Measurements from ENCODE around the gene UGT1A4. TPM values are rescaled to one million over a fixed set of nuclear protein-coding genes. Genes with fewer than 3 reads are reported as not detected.
A peak's percentile ranks its signal among the peaks of the same experiment; 100 is the strongest.

UGT1A4 gene
- total and polyA plus RNA-seq, 7 donors = 0.50 to 0.60 TPM; not detected in 5

- H3K4me1 ChIP-seq = no peaks in the 10 kb centered on the region
- no peak overlapping the region for H3K4me3 ChIP-seq
- H3K9me3 ChIP-seq = no peaks in the 10 kb centered on the region
- DNase-seq = peak; percentile 33
- H3K27me3 ChIP-seq = no peaks in the 10 kb centered on the region
- TF ChIP-seq EP300 (IDR thresholded peaks at IDR 0.05) (no peak), POLR2AphosphoS5 (IDR thresholded peaks at IDR 0.05) (no peak), CTCF (IDR thresholded peaks at IDR 0.05) (no peak), POLR2A (IDR thresholded peaks at IDR 0.05) (no peak)
- intact Hi-C loops (cut with DNase I) = no loop called here
- WGBS, 2 donors = 69 to 74% methylated on average over 7 of the region's 7 CpGs
- no peaks in the 10 kb centered on the region for H3K36me3 ChIP-seq
- no peak overlapping the region for H3K27ac ChIP-seq
Observed at GRCh38 chr2:233799087-233799665, 80.6 kb downstream of the UGT1A4 start.

GRCh38 chr2:233799716-233800115 is 81.2 kb downstream of the UGT1A4 start:
- no peaks in the 10 kb centered on the region for H3K9me3 ChIP-seq
- DNase-seq = no peak
- no peak overlapping the region for H3K27ac ChIP-seq
- 55% methylated on average over 5 of the region's 5 CpGs for WGBS, 2 donors
- intact Hi-C loops (cut with DNase I) = no loop called here
- no peak overlapping the region for H3K4me3 ChIP-seq
- no peaks in the 10 kb centered on the region for H3K27me3 ChIP-seq
- H3K4me1 ChIP-seq = no peaks in the 10 kb centered on the region
- H3K36me3 ChIP-seq = no peaks in the 10 kb centered on the region
- no peak for TF ChIP-seq EP300 (IDR thresholded peaks at IDR 0.05)
- TF ChIP-seq POLR2A (IDR thresholded peaks at IDR 0.05) = no peak
- no peak for TF ChIP-seq CTCF (IDR thresholded peaks at IDR 0.05)
- no peak for TF ChIP-seq POLR2AphosphoS5 (IDR thresholded peaks at IDR 0.05)

- Histone ChIP-seq H3K27ac (no peak overlapping the region), H3K36me3 (no peaks in the 10 kb centered on the region), H3K4me1 (no peaks in the 10 kb centered on the region), H3K9me3 (no peaks in the 10 kb centered on the region), H3K4me3 (no peak overlapping the region), H3K27me3 (no peaks in the 10 kb centered on the region)
- no peak for DNase-seq
- 81 to 84% methylated on average over 7 of the region's 7 CpGs for WGBS, 2 donors
- TF ChIP-seq POLR2A (IDR thresholded peaks at IDR 0.05) (no peak), CTCF (IDR thresholded peaks at IDR 0.05) (no peak), EP300 (IDR thresholded peaks at IDR 0.05) (no peak), POLR2AphosphoS5 (IDR thresholded peaks at IDR 0.05) (no peak)
- intact Hi-C loops (cut with DNase I) = no loop called here
Observed at GRCh38 chr2:233800208-233800607, 81.7 kb downstream of the UGT1A4 start.

- no peak overlapping the region for H3K27ac ChIP-seq
- TF ChIP-seq POLR2A (IDR thresholded peaks at IDR 0.05) = no peak
- no peak for TF ChIP-seq POLR2AphosphoS5 (IDR thresholded peaks at IDR 0.05)
- TF ChIP-seq CTCF (IDR thresholded peaks at IDR 0.05) = no peak
- TF ChIP-seq EP300 (IDR thresholded peaks at IDR 0.05) = no peak
- 75 to 82% methylated on average over 9 of the region's 9 CpGs for WGBS, 2 donors
- no peak overlapping the region for H3K4me3 ChIP-seq
- H3K4me1 ChIP-seq = no peaks in the 10 kb centered on the region
- H3K36me3 ChIP-seq = no peaks in the 10 kb centered on the region
- H3K9me3 ChIP-seq = no peaks in the 10 kb centered on the region
- DNase-seq = no peak
- no peaks in the 10 kb centered on the region for H3K27me3 ChIP-seq
- intact Hi-C loops (cut with DNase I) = no loop called here
Observed at GRCh38 chr2:233801357-233802131, 83.0 kb downstream of the UGT1A4 start.
